Neural cell (in vitro differentiated cells): ENCODE results near the gene FOXL2. TPM values are rescaled to one million over a fixed set of nuclear protein-coding genes. Genes with fewer than 3 reads are reported as not detected.

Experiments
- H2AFZ ChIP-seq: fragments of 200-600, 300-800 bp; sonication (generic), shearing (Covaris generic); 2 replicates; pipeline ENCODE4 v1.6.0; 2014; ENCODE audit warnings: low read depth, mild to moderate bottlenecking, antibody characterized with exemption, low read length, moderate library complexity
- H3F3A ChIP-seq: fragments of 200-600 bp; shearing (Covaris generic); 2 replicates; pipeline ENCODE4 v1.6.1; 2016; ENCODE audit warnings: mild to moderate bottlenecking, moderate library complexity, mixed read lengths, antibody characterized with exemption, low read length; ENCODE audit not compliant: insufficient read depth, poor library complexity, severe bottlenecking
- H3K27ac ChIP-seq: fragments of 200-600, 300-800 bp; sonication (generic), shearing (Covaris generic); 2 replicates; pipeline ENCODE4 v1.5.1; 2014; ENCODE audit warnings: mild to moderate bottlenecking, low read length, moderate library complexity
- H3K27me3 ChIP-seq: fragments of 300-800, 200-600 bp; sonication (generic), shearing (Covaris generic); 2 replicates; pipeline ENCODE4 v1.6.0; 2014; ENCODE audit warnings: mild to moderate bottlenecking, low read depth, low read length, moderate library complexity; ENCODE audit not compliant: insufficient read depth
- H3K36me3 ChIP-seq: fragments of 300-800, 200-600 bp; sonication (generic), shearing (Covaris generic); 2 replicates; pipeline ENCODE4 v1.5.1; 2014; ENCODE audit warnings: mild to moderate bottlenecking, antibody characterized with exemption, low read length, moderate library complexity; ENCODE audit not compliant: insufficient read depth
- H3K4me2 ChIP-seq: fragments of 300-800, 200-600 bp; sonication (generic), shearing (Covaris generic); 2 replicates; pipeline ENCODE4 v1.6.0; 2014; ENCODE audit warnings: mild to moderate bottlenecking, low read length
- H3K4me3 ChIP-seq: fragments of 300-800, 200-600 bp; sonication (generic), shearing (Covaris generic); 2 replicates; pipeline ENCODE4 v1.5.1; 2014; ENCODE audit warnings: mild to moderate bottlenecking, low read length, moderate library complexity
- H3K79me2 ChIP-seq: fragments of 200-600 bp; shearing (Covaris generic); replicated peaks from 2 replicates; pipeline ENCODE4 v1.6.0; 2014; ENCODE audit warnings: mild to moderate bottlenecking, low read length, moderate library complexity; ENCODE audit not compliant: insufficient read depth
- H3K9ac ChIP-seq: fragments of 300-800, 200-600 bp; sonication (generic), shearing (Covaris generic); 2 replicates; pipeline ENCODE4 v1.6.1; 2016; ENCODE audit warnings: mild to moderate bottlenecking, low read length, mixed read lengths
- H3K9me2 ChIP-seq: fragments of 200-600 bp; shearing (Covaris generic); 2 replicates; pipeline ENCODE4 v1.6.1; 2016; ENCODE audit warnings: mild to moderate bottlenecking, low read length, mixed read lengths; ENCODE audit not compliant: insufficient read depth
- H3K9me3 ChIP-seq: fragments of 200-600, 300-800 bp; sonication (generic), shearing (Covaris generic); 2 replicates; pipeline ENCODE4 v1.6.1; 2016; ENCODE audit warnings: mild to moderate bottlenecking, mixed run types, low read length, moderate library complexity, mixed read lengths
- H4K20me1 ChIP-seq: fragments of 200-600 bp; shearing (Covaris generic); 2 replicates; pipeline ENCODE4 v1.6.1; 2016; ENCODE audit warnings: mild to moderate bottlenecking, mixed run types; ENCODE audit not compliant: insufficient read depth
- EP300 ChIP-seq: fragments of 450-650 bp; conservative IDR thresholded peaks from 2 replicates; pipeline ENCODE4 v1.6.1; 2014; ENCODE audit warnings: antibody characterized with exemption, mild to moderate bottlenecking, moderate library complexity; ENCODE audit not compliant: poor library complexity, severe bottlenecking
- EZH2 ChIP-seq: fragments of 200-600, 300-800 bp; shearing (Covaris generic), sonication (generic); IDR thresholded peaks from 2 replicates; pipeline ENCODE4 v1.6.1; 2014; ENCODE audit warnings: antibody characterized with exemption, low read length, borderline replicate concordance, mild to moderate bottlenecking; ENCODE audit not compliant: insufficient read depth, poor library complexity, severe bottlenecking
- MXI1 ChIP-seq: fragments of 450-650 bp; conservative IDR thresholded peaks from 2 replicates; pipeline ENCODE4 v1.6.1; 2014; ENCODE audit warnings: antibody characterized with exemption, mild to moderate bottlenecking; ENCODE audit not compliant: poor library complexity, severe bottlenecking
- POLR2AphosphoS5 ChIP-seq: IDR thresholded peaks from 2 replicates; pipeline ENCODE4 v1.6.1; 2012
- RAD21 ChIP-seq: fragments of 450-650 bp; conservative IDR thresholded peaks from 2 replicates; pipeline ENCODE4 v1.6.1; 2014; ENCODE audit warnings: antibody characterized with exemption, mild to moderate bottlenecking, moderate library complexity
- SMC3 ChIP-seq: fragments of 450-650 bp; conservative IDR thresholded peaks from 2 replicates; pipeline ENCODE4 v1.6.1; 2014; ENCODE audit warnings: antibody characterized with exemption, mild to moderate bottlenecking, moderate library complexity; ENCODE audit not compliant: poor library complexity
- TAF1 ChIP-seq: IDR thresholded peaks from 2 replicates; pipeline ENCODE4 v1.6.1; 2012; ENCODE audit warnings: low read depth
- polyA plus RNA-seq: library from polyadenylated mRNA; depleted of rRNA; stranded (reverse); fragments of >200 nt; gene quantifications from 2 replicates; pipeline ENCODE4 v1.2.3, GENCODE V29; 2014
- TF ChIP-seq, protein P1 (sequence below): IDR thresholded peaks from 2 replicates; pipeline ENCODE4 v1.6.1; 2012; ENCODE audit warnings: borderline replicate concordance
- TF ChIP-seq, protein P2 (sequence below): fragments of 450-650 bp; IDR thresholded peaks from 2 replicates; pipeline ENCODE4 v1.5.1; 2014; ENCODE audit warnings: antibody characterized with exemption, mild to moderate bottlenecking, moderate library complexity; ENCODE audit not compliant: poor library complexity, severe bottlenecking

FOXL2 gene
- polyA plus RNA-seq, 1 donor from 2014 or later = not detected

DNA sequence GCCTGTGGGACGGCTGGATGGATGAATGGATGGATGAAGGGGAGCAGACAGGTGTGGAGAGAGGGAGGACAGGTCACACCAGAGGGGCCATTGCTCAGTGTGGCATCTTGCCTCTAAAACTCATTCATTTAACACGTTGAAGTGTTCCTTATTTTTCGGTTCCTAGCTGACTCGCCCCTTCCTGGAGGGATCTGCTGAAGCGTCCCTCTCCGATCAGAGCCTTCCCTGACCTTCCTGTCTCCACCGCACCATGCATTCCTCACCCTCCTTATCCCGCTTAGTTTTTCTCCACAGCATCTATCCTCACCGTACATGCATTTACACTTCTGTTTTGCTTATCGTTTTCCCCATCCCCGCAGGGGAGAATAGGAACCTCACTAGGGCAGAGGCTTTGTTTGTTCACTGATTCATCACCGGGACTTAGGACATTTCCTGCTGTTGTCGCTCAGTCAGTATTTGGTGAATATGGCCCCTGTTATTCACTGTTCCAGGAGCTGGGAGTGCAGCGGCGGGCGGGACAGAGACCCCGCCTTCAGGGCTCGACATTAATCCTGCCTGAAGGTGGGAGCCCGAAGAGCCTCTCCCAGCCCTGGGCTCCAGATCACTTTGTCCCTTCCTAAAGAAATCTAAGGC is 32.0 kb downstream of the FOXL2 start:
- no peak overlapping the region for H3K4me2 ChIP-seq
- TF ChIP-seq, protein P1, sequence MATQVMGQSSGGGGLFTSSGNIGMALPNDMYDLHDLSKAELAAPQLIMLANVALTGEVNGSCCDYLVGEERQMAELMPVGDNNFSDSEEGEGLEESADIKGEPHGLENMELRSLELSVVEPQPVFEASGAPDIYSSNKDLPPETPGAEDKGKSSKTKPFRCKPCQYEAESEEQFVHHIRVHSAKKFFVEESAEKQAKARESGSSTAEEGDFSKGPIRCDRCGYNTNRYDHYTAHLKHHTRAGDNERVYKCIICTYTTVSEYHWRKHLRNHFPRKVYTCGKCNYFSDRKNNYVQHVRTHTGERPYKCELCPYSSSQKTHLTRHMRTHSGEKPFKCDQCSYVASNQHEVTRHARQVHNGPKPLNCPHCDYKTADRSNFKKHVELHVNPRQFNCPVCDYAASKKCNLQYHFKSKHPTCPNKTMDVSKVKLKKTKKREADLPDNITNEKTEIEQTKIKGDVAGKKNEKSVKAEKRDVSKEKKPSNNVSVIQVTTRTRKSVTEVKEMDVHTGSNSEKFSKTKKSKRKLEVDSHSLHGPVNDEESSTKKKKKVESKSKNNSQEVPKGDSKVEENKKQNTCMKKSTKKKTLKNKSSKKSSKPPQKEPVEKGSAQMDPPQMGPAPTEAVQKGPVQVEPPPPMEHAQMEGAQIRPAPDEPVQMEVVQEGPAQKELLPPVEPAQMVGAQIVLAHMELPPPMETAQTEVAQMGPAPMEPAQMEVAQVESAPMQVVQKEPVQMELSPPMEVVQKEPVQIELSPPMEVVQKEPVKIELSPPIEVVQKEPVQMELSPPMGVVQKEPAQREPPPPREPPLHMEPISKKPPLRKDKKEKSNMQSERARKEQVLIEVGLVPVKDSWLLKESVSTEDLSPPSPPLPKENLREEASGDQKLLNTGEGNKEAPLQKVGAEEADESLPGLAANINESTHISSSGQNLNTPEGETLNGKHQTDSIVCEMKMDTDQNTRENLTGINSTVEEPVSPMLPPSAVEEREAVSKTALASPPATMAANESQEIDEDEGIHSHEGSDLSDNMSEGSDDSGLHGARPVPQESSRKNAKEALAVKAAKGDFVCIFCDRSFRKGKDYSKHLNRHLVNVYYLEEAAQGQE = no peak
- TF ChIP-seq, protein P2, sequence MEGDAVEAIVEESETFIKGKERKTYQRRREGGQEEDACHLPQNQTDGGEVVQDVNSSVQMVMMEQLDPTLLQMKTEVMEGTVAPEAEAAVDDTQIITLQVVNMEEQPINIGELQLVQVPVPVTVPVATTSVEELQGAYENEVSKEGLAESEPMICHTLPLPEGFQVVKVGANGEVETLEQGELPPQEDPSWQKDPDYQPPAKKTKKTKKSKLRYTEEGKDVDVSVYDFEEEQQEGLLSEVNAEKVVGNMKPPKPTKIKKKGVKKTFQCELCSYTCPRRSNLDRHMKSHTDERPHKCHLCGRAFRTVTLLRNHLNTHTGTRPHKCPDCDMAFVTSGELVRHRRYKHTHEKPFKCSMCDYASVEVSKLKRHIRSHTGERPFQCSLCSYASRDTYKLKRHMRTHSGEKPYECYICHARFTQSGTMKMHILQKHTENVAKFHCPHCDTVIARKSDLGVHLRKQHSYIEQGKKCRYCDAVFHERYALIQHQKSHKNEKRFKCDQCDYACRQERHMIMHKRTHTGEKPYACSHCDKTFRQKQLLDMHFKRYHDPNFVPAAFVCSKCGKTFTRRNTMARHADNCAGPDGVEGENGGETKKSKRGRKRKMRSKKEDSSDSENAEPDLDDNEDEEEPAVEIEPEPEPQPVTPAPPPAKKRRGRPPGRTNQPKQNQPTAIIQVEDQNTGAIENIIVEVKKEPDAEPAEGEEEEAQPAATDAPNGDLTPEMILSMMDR = no peak
- no peak for TF ChIP-seq TAF1
- no peak for TF ChIP-seq EP300
- no peak for TF ChIP-seq POLR2AphosphoS5
- H3K4me3 ChIP-seq = peak overlapping the region; percentile 90
- H3K27ac ChIP-seq = no peak overlapping the region
- H3K9me3 ChIP-seq = no peaks in the 10 kb centered on the region
- no peaks in the 10 kb centered on the region for H3K79me2 ChIP-seq
- no peaks in the 10 kb centered on the region for H3F3A ChIP-seq
- no peaks in the 10 kb centered on the region for H3K36me3 ChIP-seq
- peak overlapping the region; percentile 60 for H3K9ac ChIP-seq
- no peak overlapping the region for H2AFZ ChIP-seq
- H3K9me2 ChIP-seq = no peaks in the 10 kb centered on the region
- no peaks in the 10 kb centered on the region for H4K20me1 ChIP-seq
- no peaks in the 10 kb centered on the region for H3K27me3 ChIP-seq

DNA sequence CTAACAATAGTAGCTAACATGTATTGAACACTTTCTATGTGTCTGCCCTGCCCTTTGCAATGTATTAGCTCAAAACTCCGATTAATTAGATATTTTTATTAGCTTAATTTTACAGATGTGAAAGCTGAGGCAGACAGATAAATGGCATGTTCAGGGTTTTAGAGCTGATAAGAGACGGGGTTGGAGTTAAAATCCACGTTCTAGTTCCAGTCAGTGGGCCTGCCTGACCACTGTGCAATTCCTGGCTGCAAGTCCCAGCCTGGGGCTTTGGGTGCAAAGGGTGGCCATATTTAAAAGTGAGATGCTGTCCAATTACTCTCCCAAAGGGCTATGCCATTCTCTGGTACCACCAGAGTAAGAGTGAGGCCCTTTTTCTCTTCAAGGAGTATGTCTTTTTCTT is 33.2 kb downstream of the FOXL2 start:
- Histone ChIP-seq H4K20me1 (no peaks in the 10 kb centered on the region), H3K9me3 (no peaks in the 10 kb centered on the region), H3K27me3 (no peaks in the 10 kb centered on the region), H3K36me3 (no peaks in the 10 kb centered on the region), H3K9ac (no peak overlapping the region), H3K27ac (no peak overlapping the region), H3K4me2 (no peak overlapping the region), H3K9me2 (no peaks in the 10 kb centered on the region), H3F3A (no peaks in the 10 kb centered on the region), H3K4me3 (no peak overlapping the region), H3K79me2 (no peaks in the 10 kb centered on the region), H2AFZ (no peak overlapping the region)
- no peak for TF ChIP-seq EZH2
- TF ChIP-seq SMC3 = no peak
- no peak for TF ChIP-seq EP300
- TF ChIP-seq, protein P1 = no peak
- no peak for TF ChIP-seq RAD21
- no peak for TF ChIP-seq POLR2AphosphoS5
- TF ChIP-seq, protein P2 = no peak
- no peak for TF ChIP-seq MXI1
- TF ChIP-seq TAF1 = no peak
